Fibroblast of skin of left biceps (primary cell): ENCODE results near the gene PRRT3.

Experiments
- DNase-seq, 2 experiments: peaks; one replicate each; pipeline ENCODE4 v3.0.0-alpha.2; 2013; ENCODE audit warnings: low read depth in 2 of 2

The PRRT3 gene

DNA sequence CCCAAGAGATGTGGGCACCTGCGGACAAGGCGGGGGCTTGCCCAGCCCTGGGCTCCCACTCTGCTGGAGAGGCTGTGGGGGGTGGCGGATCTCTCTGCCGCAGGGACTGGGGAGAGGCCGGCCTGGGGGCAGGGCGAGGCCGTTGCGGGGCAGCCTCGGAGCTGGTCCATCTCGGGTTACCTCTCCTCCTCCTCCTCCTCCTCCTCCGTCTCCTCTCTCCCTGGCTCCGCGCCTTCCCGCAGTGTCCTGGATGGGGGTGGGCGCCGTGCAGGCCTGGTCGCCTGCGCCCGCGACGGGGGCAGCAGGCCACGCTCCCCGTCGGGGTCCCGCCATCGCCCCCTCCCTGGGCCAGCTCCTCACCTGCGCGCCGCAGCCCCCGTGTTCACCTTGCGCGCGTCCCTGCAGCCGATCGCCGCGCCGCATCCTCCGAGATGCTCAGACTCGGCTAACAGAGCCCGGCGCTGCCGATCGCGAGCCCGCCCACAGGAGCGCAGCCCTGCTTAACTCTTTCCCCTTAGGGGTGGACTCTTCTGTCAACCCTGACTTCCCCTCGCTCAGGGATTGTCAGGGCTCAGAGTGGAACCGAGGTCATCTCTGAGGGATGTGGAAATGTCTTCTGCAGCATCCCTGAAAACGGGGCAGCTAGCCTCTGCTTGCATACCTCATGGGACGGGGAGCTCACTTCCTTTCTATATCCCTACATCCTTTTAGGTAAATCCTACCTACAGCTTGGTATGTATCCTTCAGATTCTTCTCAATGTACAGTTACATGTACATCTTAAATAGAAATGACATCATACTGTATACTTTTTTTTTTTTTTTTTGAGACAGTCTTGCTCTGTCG, at the start of gene PRRT3:
Gene PRRT3 (minus strand): TSS at position 447 of the 844 bp plus-strand sequence. CDS start 2,293 bp downstream, outside the sequence.
- DNase-seq, result no peak

DNA sequence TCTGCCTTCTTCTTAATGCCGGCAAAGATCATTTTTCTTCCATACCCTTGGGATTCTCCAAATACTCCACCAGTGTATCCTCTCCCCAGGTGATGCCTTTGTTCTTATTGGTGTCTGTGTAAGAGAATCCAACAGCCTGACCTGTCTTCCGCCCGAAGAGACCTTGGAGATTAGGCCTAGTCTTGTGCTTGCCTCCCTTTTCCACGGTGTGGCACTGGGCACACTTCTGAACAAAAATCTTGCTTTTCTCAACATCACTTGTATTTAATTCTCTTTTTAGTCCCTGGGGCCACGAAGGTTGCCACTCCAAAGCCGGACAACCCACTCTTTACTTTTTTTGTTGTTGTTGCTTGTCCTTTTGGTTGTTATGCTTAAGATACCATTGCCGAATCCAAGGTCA, 48.5 kb upstream of the PRRT3 start:
- DNase-seq, result no peak

DNA sequence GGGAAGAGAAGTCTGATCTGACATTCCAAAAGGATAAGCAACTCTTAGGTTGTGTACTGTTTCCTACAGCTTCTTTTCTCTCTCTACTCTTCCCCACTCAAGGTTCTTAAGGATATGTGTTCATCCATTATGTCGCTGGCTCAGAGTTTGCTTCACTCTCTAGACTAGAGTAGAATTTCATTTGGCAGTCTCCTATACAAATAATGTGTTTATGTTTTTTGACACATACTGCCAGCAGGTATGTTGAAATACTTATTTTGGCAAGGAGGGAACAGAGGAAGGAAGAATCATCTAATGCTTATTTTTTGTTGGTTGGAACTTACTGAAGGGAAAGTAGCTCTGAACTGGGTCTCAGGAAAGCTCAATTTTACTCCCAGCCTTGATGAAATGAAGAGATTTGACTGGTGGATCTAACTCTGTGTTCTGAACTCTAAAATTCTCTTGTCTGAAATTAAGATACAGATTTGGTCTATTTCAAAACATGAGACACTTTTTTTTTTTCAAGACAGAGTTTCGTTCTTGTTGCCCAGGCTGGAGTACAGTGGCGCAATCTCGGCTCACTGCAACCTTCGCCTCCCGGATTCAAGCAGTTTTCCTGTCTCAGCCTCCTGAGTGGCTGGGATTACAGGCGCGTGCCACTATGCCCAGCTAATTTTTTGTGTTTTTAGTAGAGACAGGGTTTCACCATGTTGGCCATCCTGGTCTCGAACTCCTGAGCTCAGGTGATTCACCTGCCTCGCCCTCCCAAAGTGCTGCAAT, 42.1 kb upstream of the PRRT3 start:
- DNase-seq, result no peak

DNA sequence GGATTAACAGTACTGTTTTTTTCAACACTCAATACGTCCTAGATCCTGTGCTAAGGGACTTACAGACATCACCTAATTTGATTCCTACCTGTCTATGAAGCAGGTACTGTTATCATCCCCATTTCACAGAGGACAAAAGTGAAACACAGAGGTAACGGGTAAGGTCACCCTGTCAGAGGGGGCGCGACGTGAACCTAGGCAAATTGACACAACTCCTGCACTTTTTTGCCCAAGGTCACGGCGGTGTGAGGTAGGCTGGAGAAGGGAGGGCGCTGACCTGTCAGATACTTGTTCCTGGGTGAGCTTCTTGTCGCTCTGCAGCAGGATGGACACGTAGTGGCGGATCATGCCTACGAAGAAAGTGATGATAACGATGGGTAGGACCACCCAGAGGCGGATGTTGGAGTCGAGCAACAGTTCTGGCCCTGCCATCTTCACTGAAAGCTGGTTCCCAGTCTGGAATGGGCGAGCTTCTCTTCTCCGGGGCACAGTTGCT, 34.1 kb upstream of the PRRT3 start:
- DNase-seq, result no peak

DNA sequence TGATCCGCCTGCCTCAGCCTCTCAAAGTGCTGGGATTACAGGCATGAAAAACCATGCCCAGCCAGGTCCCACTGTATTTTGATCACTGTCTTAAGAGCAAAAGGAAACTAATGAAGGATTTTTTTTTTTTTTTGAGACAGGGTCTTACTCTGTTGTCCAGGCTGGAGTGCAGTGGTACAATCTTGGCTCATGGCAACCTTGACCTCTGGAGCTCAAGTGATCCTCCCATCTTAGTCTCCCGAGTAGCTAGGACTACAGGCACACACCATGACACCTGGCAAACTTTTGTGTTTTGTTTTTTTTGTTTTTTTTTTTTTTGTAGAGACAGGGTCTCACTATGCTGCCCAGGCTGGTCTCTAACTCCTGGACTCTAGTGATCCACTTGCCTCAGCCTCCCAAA, 28.0 kb upstream of the PRRT3 start:
- no peak for DNase-seq

DNA sequence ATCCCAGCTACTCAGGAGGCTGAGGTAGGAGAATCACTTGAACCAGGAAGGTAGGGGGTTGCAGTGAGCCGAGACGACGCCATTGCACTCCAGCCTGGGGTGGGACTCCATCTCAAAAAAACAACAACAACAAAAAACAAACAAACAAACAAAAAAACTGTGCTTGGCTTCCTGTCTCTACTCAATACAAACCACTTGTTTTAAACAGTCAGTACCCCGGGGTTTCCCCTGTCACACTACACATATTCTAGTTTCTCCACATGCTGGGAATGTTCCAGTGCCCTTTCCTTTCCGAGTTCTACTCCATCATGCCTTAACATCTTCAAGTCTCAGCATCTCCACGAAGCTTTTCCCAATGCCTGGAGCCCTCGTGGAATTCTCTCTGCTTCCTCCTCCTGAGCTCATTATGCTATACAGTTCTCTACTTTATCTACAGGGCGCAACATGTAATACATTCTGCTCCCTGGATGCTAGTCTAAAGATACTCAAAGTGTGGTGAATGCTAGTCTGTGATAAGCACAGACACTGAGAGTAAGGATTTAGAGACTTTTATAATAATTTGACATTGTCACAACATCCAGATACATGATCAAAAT, 26.6 kb upstream of the PRRT3 start:
- no peak for DNase-seq

DNA sequence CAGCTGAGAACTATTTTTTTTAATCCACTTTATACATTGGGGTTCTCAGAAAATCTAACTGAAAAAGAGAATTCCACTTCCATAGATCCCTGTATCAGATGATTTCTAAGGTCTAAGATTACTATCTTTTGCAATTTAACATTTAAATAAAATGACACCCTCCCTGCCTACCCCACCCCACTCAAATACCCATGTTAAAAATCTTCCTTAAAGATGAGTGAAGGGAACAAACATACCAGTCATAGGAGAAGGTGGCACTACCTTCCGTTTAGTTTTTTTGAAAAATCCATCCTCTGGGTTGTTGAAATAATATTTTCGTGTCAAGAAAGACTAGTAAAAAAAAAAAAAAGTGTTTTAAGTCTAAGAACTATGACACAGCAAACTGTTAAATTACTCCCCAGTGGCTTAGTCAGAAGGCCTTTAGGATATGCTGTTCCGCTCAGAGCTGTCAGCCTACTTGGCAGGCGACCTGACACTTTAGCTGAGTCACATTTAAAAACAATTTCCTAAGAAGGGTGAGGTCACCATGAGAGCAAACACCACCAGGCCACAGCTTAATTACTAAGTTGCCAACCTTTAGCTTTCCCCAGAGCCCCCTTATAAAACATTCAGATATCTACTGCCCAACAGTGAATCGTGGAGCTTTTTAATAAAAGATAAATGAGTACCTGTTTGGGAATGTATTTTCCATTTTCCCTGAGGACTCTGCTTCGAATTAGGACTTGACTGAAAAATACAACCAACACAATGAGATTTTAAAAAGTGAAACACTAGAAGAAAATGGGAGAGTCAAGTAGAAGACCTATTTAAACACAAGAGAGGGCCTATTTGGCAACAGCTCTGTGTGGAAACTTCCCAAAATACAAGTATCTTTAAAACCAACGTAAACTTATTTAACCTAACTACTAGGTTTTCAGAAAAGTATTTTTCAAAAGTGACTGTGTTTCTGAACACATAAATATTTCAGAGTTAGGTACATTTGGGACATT, 24.8 kb upstream of the PRRT3 start:
- peak; percentile 81 to 87 for DNase-seq

DNA sequence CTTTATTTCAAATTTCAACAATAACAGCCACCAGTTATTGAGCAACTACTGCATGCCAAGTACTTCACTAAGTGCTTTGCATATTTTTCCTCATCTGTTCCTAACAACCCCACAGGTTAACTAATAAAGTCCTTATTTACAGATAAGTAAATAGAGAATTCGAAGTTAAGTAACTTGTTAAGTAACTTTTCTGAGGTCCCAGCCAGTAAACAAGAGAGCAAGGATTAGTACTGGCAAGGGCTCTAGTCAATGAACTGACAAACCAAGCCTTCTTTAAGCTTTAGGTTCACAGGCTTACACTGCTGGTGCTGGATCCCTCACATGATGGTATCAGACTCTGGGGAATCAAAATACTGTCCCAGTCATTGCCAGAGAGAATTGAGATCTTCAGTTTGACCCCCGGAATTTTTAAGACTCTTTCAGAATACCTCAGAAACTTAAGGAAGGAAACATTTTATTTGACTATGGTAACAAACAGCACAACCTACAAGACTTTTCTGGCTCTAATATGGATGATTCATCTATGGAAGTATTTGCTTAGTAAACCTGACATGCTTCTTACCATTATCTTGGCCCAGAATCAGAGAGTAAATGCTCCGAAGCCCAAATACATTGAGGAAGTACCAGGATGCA, 17.9 kb upstream of the PRRT3 start:
- no peak for DNase-seq

DNA sequence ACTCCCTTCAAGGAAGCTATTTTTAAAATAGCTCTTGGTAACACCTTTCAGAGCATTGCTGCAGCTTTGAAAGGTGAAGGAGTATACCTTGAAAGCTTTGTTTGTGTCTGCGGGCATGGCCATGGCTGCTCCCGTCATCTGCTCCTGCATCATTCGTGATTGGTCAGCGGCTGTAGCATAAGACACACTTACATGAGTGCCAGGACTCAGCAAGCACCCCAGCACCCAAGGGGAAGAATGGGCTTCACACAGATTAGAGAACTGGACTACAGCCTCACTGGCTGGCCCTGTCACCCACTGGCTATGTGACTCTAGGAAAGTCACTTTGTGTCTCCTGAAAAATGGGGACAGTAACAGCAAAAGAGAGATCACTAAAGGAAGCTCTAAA, 17.4 kb upstream of the PRRT3 start:
- no peak for DNase-seq

DNA sequence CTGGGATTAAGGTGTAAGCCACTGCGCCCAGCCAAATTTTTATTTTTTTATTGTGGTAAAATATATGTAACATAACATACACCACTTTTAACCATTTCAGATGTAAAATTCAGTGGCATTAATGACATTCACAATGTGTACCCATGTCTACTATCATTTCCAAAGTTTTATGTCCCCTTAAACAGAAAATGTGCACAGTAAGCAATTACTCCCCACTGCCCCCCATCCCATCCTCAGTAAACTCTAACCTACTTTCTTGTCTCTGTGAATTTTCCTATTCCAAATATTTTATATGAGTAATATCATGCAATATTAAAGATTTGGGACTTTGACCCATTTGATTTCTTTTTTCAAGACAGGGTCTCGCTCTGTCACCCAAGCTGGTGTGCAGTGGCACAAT, 14.6 kb upstream of the PRRT3 start:
- DNase-seq, result no peak

DNA sequence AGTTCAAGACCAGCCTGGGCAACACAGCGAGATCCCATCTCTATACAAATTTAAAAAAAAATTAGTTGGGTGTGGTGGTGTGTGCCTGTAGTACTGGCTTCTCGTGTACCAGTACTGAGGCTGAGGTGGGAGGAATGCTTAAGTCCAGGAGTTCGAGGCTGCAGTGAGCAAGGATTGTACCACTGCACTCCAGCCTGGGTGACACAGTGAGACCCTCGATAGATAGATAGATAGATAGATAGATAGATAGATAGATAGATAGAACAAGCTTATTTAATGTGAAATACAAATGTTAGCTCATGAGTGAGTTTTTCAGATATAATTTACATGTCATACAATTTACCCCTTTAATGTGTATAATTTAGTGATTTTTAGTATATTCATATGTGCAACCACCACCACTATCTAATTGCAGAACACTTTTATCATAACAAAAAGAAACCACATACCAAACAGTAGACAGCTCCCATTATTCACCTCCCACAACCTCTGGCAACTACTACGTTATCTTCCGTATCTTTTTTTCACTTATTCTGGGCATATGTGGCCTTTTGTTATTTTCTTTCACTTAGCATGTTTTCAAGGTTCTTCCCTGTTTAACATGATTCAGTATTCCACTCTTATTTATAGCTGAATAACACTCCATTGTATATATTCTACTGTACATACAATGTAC, 13.1 kb upstream of the PRRT3 start:
- DNase-seq, result no peak

DNA sequence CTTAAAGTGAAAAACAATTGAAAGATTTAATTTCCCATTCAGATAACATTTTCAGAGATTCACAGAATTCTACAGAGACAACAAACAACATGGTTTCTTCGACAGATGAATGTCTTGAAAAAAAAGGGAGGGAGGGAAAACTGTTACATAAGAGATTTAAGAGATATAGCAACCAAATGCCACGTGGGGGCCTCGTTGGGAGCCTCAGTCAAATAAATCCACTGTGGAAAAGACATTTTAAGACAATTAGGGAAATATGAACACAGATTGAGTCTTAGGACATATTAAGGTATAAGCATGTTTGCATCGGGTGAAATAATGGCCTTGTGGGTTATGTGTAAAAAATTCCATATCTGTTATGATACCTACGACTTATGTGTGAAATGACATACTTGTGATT, 5.0 kb upstream of the PRRT3 start:
- DNase-seq, result no peak

DNA sequence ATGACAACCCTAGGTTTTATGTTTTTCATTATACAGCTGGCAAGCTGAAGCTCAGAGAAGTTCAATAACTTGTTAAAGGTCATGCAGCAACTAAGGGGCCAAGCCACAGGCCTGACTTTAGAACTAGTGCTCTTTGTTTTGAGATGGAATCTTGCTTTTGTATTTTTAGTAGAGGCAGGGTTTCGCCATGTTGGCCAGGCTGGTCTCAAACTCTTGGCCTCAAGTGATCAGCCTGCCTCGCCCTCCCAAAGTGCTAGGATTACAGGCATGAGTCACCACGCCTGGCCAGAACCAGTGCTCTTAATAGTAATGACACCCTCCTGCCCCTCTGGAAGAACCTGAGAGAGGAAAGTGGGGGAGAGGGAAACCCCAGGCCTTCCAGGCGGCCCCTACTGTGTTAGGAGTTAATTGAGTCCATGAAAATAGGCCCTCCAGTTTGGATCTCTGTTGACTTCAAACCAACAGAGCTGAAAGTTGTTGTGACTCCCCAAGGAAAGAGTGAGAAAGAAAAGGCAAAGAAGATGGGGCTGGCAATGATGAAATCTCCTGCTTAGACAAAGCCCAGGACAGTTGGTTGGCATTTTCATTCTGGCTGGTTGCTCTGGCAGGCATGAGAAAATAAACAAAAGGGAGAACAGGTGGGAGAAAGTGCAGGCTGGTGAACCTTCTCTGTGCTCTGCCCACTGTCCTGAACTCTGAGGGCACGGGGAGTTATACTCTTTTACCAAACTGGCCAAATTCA, 3.6 kb upstream of the PRRT3 start:
- no peak for DNase-seq

DNA sequence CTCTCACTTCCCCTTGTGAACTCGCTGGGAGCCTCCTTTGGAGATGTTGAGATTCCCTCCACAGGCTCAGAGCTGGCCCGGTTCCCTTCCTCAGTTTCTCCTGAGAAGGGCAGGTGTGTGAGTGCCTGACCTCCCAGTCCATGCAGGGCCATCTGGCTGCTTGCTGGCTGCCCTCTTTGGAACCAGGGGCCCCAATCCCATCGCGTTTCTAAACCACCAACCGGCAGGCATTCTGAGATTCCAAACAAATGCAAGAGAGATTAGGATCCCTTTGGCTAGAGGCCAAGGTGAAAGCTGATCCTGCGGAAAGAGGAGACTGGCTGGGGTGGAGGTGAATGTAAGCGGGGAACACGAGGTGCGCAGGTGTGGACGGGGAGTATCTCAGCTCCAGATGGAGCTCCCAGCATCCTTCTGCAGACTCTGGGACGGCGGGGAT, 2.9 kb upstream of the PRRT3 start:
- DNase-seq, result no peak

DNA sequence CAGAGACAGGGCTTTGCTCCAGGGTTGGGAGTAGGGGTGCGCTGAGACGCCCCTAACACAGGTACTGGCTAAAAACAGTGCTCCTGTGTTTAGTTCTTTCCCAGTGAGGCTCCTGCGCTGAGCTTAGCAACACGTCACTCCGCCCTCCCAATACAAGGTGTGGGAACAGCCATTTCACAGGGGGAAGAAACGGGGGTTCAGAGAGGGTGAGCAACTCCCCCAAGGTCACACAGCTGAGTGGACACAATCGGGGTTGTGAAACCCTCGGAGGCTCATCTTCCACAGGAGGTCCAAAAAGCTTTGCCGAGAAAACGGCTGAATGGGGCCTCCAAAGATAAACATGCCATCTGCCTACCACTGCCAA, 628 bp downstream of the PRRT3 start:
- DNase-seq, result no peak

DNA sequence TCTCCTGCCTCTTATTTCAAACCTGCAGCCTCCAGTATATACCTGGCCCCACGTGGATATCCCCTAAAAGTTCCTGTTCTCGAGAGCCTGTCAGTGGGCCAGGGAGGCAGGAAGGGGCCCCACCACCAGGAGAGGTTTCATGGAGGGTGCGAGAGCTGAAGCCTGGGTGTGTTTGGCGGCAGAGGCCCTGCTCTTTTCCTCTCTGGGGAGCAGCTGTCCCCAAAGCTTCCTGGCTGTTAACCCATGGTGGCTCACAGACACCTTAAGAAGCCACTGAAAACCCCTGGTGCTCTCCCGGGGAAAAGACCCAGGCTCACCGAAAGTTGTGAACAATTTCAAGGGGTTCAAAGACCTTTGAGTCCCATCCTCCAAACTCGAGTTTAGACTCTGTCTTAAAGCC, 1.1 kb downstream of the PRRT3 start:
- DNase-seq, result no peak

DNA sequence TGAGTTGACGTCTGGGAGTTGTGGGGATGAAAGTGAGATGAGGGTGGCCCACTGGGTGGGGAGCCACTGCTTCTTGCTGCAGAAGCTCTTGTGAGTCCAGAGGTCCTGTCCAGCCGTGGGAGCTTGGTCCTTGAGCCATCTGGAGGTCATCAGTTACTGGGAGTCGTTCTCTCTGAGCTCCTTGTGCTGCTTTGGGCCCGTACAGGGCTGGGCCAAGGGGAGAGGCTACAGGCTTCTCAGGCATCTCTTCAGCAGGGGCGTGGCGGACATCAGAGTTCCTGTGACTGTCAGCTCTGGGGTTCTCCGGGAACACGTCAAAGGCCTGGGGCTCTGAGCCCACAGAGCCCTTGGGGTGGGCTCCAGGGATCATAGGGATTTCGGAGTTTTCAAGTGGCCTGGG, 2.6 kb downstream of the PRRT3 start:
- DNase-seq, result no peak

DNA sequence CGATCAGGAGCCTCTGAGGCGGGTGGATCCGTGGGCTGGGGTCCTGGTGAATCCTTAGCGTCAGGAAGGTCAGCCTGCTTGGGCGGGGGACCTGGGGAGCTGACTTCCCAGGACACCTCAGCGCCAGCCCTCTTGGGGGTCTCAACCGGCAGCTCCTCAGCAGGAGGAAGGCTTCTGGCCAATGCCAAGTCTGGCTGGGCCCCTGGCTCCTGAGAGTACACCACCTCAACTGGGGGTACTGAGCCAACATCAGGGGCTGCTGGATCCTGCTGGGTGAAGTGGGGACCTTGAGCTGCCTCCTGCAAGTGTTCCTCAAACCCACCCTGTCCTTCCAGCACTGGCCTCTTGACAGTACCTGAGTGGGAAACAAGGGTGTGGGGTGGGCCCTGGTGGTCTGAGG, 3.1 kb downstream of the PRRT3 start:
- no peak for DNase-seq

DNA sequence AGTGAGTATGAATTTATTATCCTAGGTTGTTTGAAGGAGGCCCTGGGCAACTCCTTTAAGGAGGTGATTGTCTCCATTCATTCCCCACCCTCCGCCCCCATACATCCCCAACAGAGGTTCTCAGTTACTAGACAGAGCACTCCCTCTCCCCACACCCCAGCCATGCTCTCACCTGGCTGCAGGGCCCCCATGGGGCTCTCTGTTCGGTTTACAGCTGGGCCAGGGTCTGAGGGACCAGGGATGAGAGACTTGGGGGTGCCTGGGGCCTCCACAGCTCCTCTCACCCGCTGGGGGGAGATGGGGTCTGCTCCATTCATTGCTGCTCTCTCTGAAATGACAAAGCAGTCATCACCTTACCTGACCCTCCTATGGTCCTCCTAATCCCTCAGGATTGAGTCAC, 3.6 kb downstream of the PRRT3 start:
- no peak for DNase-seq
